Suprapubic skin (tissue), 4 donors: ENCODE measurements around the gene ZFP2.

Experiments
- POLR2A ChIP-seq, 2 donors: fragments of 450-650 bp; IDR thresholded peaks; one replicate each; pipeline ENCODE4 v1.6.1; 2017; ENCODE audit warnings: antibody characterized with exemption in 2 of 2, mild to moderate bottlenecking in 2 of 2, moderate library complexity in 2 of 2
- POLR2AphosphoS5 ChIP-seq, 3 donors: sonication (generic); formaldehyde crosslinking; IDR thresholded peaks; one replicate each; pipeline ENCODE4 v1.6.1; 2017; ENCODE audit warnings: antibody characterized with exemption in 3 of 3
- TF ChIP-seq, protein P1 (sequence below), 2 donors: fragments of 200-600 bp in 1 of 2; fragments of 450-650 bp in 1 of 2; sonication (generic) in 1 of 2; IDR thresholded peaks; one replicate each; pipeline ENCODE4 v1.5.1; 2016 to 2019; ENCODE audit warnings: antibody characterized with exemption in 2 of 2, mild to moderate bottlenecking in 1 of 2, moderate library complexity in 1 of 2

DNA sequence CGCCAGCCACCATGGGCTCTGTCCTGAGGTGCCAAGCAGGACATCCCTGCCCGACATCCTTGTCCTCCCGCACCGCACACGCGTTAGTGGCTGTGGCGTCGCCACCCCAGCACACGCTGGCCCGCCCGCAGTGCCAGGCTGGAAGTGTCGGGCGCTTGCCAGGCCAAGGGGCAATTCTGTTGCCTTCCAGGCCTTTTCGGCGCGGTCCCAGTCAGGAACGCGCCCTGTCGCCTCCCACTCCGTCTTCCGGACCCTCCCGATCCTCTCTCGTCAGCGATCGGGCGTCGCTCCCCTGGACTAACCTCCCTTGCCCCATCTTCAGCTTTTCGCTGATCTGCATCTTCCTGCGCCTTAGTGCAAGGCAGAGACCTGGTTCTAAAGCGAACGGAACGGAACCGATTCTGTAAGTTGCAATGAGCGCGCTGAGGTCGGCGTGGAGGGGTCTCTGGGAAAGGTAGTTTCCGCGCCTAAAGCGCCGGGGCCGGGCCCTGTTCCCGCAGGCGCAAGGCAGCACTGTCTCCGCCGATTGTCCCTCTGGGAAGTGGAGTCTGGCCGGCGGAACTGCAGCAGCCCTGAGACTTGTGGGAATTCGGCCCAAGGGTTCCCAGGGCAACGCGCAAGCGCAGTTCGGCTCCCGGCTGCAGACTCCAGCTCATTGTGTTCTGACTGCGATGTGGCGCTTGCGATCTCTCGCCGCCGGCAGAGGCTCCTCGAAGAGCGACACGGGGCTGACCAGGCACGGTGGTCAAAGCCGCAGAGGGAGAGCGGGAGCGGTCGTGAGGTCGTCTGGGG, 45.1 kb downstream of the ZFP2 start, which contains the start of gene ZNF454:
- TF ChIP-seq POLR2AphosphoS5 (IDR thresholded peaks at IDR 0.05) (peak in 1 of 3 donors; percentile 3), POLR2A (IDR thresholded peaks at IDR 0.05) (no peak)
- TF ChIP-seq, protein P1, sequence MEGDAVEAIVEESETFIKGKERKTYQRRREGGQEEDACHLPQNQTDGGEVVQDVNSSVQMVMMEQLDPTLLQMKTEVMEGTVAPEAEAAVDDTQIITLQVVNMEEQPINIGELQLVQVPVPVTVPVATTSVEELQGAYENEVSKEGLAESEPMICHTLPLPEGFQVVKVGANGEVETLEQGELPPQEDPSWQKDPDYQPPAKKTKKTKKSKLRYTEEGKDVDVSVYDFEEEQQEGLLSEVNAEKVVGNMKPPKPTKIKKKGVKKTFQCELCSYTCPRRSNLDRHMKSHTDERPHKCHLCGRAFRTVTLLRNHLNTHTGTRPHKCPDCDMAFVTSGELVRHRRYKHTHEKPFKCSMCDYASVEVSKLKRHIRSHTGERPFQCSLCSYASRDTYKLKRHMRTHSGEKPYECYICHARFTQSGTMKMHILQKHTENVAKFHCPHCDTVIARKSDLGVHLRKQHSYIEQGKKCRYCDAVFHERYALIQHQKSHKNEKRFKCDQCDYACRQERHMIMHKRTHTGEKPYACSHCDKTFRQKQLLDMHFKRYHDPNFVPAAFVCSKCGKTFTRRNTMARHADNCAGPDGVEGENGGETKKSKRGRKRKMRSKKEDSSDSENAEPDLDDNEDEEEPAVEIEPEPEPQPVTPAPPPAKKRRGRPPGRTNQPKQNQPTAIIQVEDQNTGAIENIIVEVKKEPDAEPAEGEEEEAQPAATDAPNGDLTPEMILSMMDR (IDR thresholded peaks at IDR 0.05) = no peak
